Measurements from ENCODE around the gene MBNL3.

MBNL3 gene

GRCh38 chrX:132406106-132406505, 82.7 kb downstream of the MBNL3 start:
- no peak overlapping the region for H3K27ac ChIP-seq (ENCODE audit: low read depth in 2 of 2, low read length in 2 of 2)

GRCh38 chrX:132404266-132404665, 84.6 kb downstream of the MBNL3 start:
- no peak overlapping the region for H3K4me3 ChIP-seq (ENCODE audit: low read length in 2 of 2)

More at GRCh38 chrX:132406106-132406505, 82.7 kb downstream of the MBNL3 start:
- peaks cover 0 to 2% of the 10 kb centered on the region in 2 donors for H3K27me3 ChIP-seq (ENCODE audit: control insufficient read depth in 2 of 2, insufficient read depth in 2 of 2, low read length in 2 of 2)
- no peak overlapping the region for H3K4me3 ChIP-seq (ENCODE audit: low read length in 2 of 2)
- H3K36me3 ChIP-seq (ENCODE audit: control insufficient read depth in 2 of 2, insufficient read depth in 2 of 2, low read length in 2 of 2), result no peaks in the 10 kb centered on the region
- H3K9me3 ChIP-seq (ENCODE audit: control insufficient read depth in 2 of 2, low read length in 2 of 2), result no peaks in the 10 kb centered on the region
- no peaks in the 10 kb centered on the region for H3K4me1 ChIP-seq (ENCODE audit: control insufficient read depth in 2 of 2, insufficient read depth in 2 of 2, low read length in 2 of 2)
- no peak overlapping the region for H3K9ac ChIP-seq (ENCODE audit: low read depth in 1 of 2, low read length in 2 of 2)

GRCh38 chrX:132401935-132402334, 86.9 kb downstream of the MBNL3 start:
- Histone ChIP-seq H3K4me1 (ENCODE audit: control insufficient read depth in 2 of 2, insufficient read depth in 2 of 2, low read length in 2 of 2) (no peaks in the 10 kb centered on the region), H3K27ac (ENCODE audit: low read depth in 2 of 2, low read length in 2 of 2) (no peak overlapping the region), H3K27me3 (ENCODE audit: control insufficient read depth in 2 of 2, insufficient read depth in 2 of 2, low read length in 2 of 2) (peaks cover 0 to 2% of the 10 kb centered on the region in 2 donors), H3K4me3 (ENCODE audit: low read length in 2 of 2) (no peak overlapping the region), H3K36me3 (ENCODE audit: control insufficient read depth in 2 of 2, insufficient read depth in 2 of 2, low read length in 2 of 2) (no peaks in the 10 kb centered on the region), H3K9ac (ENCODE audit: low read depth in 1 of 2, low read length in 2 of 2) (no peak overlapping the region), H3K9me3 (ENCODE audit: control insufficient read depth in 2 of 2, low read length in 2 of 2) (no peaks in the 10 kb centered on the region)

More at GRCh38 chrX:132404266-132404665, 84.6 kb downstream of the MBNL3 start:
- Histone ChIP-seq H3K36me3 (ENCODE audit: control insufficient read depth in 2 of 2, insufficient read depth in 2 of 2, low read length in 2 of 2) (no peaks in the 10 kb centered on the region), H3K27me3 (ENCODE audit: control insufficient read depth in 2 of 2, insufficient read depth in 2 of 2, low read length in 2 of 2) (peaks cover 0 to 2% of the 10 kb centered on the region in 2 donors), H3K9ac (ENCODE audit: low read depth in 1 of 2, low read length in 2 of 2) (no peak overlapping the region), H3K27ac (ENCODE audit: low read depth in 2 of 2, low read length in 2 of 2) (no peak overlapping the region), H3K9me3 (ENCODE audit: control insufficient read depth in 2 of 2, low read length in 2 of 2) (no peaks in the 10 kb centered on the region), H3K4me1 (ENCODE audit: control insufficient read depth in 2 of 2, insufficient read depth in 2 of 2, low read length in 2 of 2) (no peaks in the 10 kb centered on the region)

- Histone ChIP-seq H3K4me1 (ENCODE audit: control insufficient read depth in 2 of 2, insufficient read depth in 2 of 2, low read length in 2 of 2) (no peaks in the 10 kb centered on the region), H3K4me3 (ENCODE audit: low read length in 2 of 2) (no peak overlapping the region), H3K27ac (ENCODE audit: low read depth in 2 of 2, low read length in 2 of 2) (no peak overlapping the region), H3K9ac (ENCODE audit: low read depth in 1 of 2, low read length in 2 of 2) (no peak overlapping the region), H3K36me3 (ENCODE audit: control insufficient read depth in 2 of 2, insufficient read depth in 2 of 2, low read length in 2 of 2) (no peaks in the 10 kb centered on the region), H3K27me3 (ENCODE audit: control insufficient read depth in 2 of 2, insufficient read depth in 2 of 2, low read length in 2 of 2) (peaks cover 0 to 2% of the 10 kb centered on the region in 2 donors), H3K9me3 (ENCODE audit: control insufficient read depth in 2 of 2, low read length in 2 of 2) (no peaks in the 10 kb centered on the region)
Observed at GRCh38 chrX:132400706-132401105, 88.1 kb downstream of the MBNL3 start.

GRCh38 chrX:132395645-132396044, 93.2 kb downstream of the MBNL3 start:
- no peak overlapping the region for H3K9ac ChIP-seq (ENCODE audit: low read depth in 1 of 2, low read length in 2 of 2)
- no peaks in the 10 kb centered on the region for H3K27me3 ChIP-seq (ENCODE audit: control insufficient read depth in 2 of 2, insufficient read depth in 2 of 2, low read length in 2 of 2)
- H3K4me3 ChIP-seq (ENCODE audit: low read length in 2 of 2), result no peak overlapping the region
- H3K9me3 ChIP-seq (ENCODE audit: control insufficient read depth in 2 of 2, low read length in 2 of 2), result no peaks in the 10 kb centered on the region
- H3K4me1 ChIP-seq (ENCODE audit: control insufficient read depth in 2 of 2, insufficient read depth in 2 of 2, low read length in 2 of 2), result no peaks in the 10 kb centered on the region
- no peaks in the 10 kb centered on the region for H3K36me3 ChIP-seq (ENCODE audit: control insufficient read depth in 2 of 2, insufficient read depth in 2 of 2, low read length in 2 of 2)
- H3K27ac ChIP-seq (ENCODE audit: low read depth in 2 of 2, low read length in 2 of 2), result no peak overlapping the region

GRCh38 chrX:132395026-132395425, 93.8 kb downstream of the MBNL3 start:
- Histone ChIP-seq H3K9ac (ENCODE audit: low read depth in 1 of 2, low read length in 2 of 2) (no peak overlapping the region), H3K4me3 (ENCODE audit: low read length in 2 of 2) (no peak overlapping the region), H3K27ac (ENCODE audit: low read depth in 2 of 2, low read length in 2 of 2) (no peak overlapping the region), H3K36me3 (ENCODE audit: control insufficient read depth in 2 of 2, insufficient read depth in 2 of 2, low read length in 2 of 2) (no peaks in the 10 kb centered on the region), H3K4me1 (ENCODE audit: control insufficient read depth in 2 of 2, insufficient read depth in 2 of 2, low read length in 2 of 2) (no peaks in the 10 kb centered on the region), H3K9me3 (ENCODE audit: control insufficient read depth in 2 of 2, low read length in 2 of 2) (no peaks in the 10 kb centered on the region), H3K27me3 (ENCODE audit: control insufficient read depth in 2 of 2, insufficient read depth in 2 of 2, low read length in 2 of 2) (no peaks in the 10 kb centered on the region)

- no peaks in the 10 kb centered on the region for H3K4me1 ChIP-seq (ENCODE audit: control insufficient read depth in 2 of 2, insufficient read depth in 2 of 2, low read length in 2 of 2)
- H3K27me3 ChIP-seq (ENCODE audit: control insufficient read depth in 2 of 2, insufficient read depth in 2 of 2, low read length in 2 of 2), result no peaks in the 10 kb centered on the region
- no peak overlapping the region for H3K27ac ChIP-seq (ENCODE audit: low read depth in 2 of 2, low read length in 2 of 2)
- no peak overlapping the region for H3K9ac ChIP-seq (ENCODE audit: low read depth in 1 of 2, low read length in 2 of 2)
- H3K36me3 ChIP-seq (ENCODE audit: control insufficient read depth in 2 of 2, insufficient read depth in 2 of 2, low read length in 2 of 2), result no peaks in the 10 kb centered on the region
- no peak overlapping the region for H3K4me3 ChIP-seq (ENCODE audit: low read length in 2 of 2)
- H3K9me3 ChIP-seq (ENCODE audit: control insufficient read depth in 2 of 2, low read length in 2 of 2), result no peaks in the 10 kb centered on the region
Observed at GRCh38 chrX:132394591-132394990, 94.2 kb downstream of the MBNL3 start.

GRCh38 chrX:132393992-132394391, 94.8 kb downstream of the MBNL3 start:
- no peaks in the 10 kb centered on the region for H3K9me3 ChIP-seq (ENCODE audit: control insufficient read depth in 2 of 2, low read length in 2 of 2)
- no peaks in the 10 kb centered on the region for H3K36me3 ChIP-seq (ENCODE audit: control insufficient read depth in 2 of 2, insufficient read depth in 2 of 2, low read length in 2 of 2)
- H3K4me1 ChIP-seq (ENCODE audit: control insufficient read depth in 2 of 2, insufficient read depth in 2 of 2, low read length in 2 of 2), result no peaks in the 10 kb centered on the region
- no peaks in the 10 kb centered on the region for H3K27me3 ChIP-seq (ENCODE audit: control insufficient read depth in 2 of 2, insufficient read depth in 2 of 2, low read length in 2 of 2)
- no peak overlapping the region for H3K9ac ChIP-seq (ENCODE audit: low read depth in 1 of 2, low read length in 2 of 2)
- no peak overlapping the region for H3K27ac ChIP-seq (ENCODE audit: low read depth in 2 of 2, low read length in 2 of 2)
- H3K4me3 ChIP-seq (ENCODE audit: low read length in 2 of 2), result no peak overlapping the region

- Histone ChIP-seq H3K27me3 (ENCODE audit: control insufficient read depth in 2 of 2, insufficient read depth in 2 of 2, low read length in 2 of 2) (no peaks in the 10 kb centered on the region), H3K36me3 (ENCODE audit: control insufficient read depth in 2 of 2, insufficient read depth in 2 of 2, low read length in 2 of 2) (no peaks in the 10 kb centered on the region), H3K27ac (ENCODE audit: low read depth in 2 of 2, low read length in 2 of 2) (no peak overlapping the region), H3K9ac (ENCODE audit: low read depth in 1 of 2, low read length in 2 of 2) (no peak overlapping the region), H3K9me3 (ENCODE audit: control insufficient read depth in 2 of 2, low read length in 2 of 2) (no peaks in the 10 kb centered on the region), H3K4me3 (ENCODE audit: low read length in 2 of 2) (no peak overlapping the region), H3K4me1 (ENCODE audit: control insufficient read depth in 2 of 2, insufficient read depth in 2 of 2, low read length in 2 of 2) (no peaks in the 10 kb centered on the region)
Observed at GRCh38 chrX:132393485-132393884, 95.4 kb downstream of the MBNL3 start.

- H3K36me3 ChIP-seq (ENCODE audit: control insufficient read depth in 2 of 2, insufficient read depth in 2 of 2, low read length in 2 of 2), result no peaks in the 10 kb centered on the region
- H3K9me3 ChIP-seq (ENCODE audit: control insufficient read depth in 2 of 2, low read length in 2 of 2), result no peaks in the 10 kb centered on the region
- H3K9ac ChIP-seq (ENCODE audit: low read depth in 1 of 2, low read length in 2 of 2), result no peak overlapping the region
- no peaks in the 10 kb centered on the region for H3K4me1 ChIP-seq (ENCODE audit: control insufficient read depth in 2 of 2, insufficient read depth in 2 of 2, low read length in 2 of 2)
- no peak overlapping the region for H3K27ac ChIP-seq (ENCODE audit: low read depth in 2 of 2, low read length in 2 of 2)
- no peak overlapping the region for H3K4me3 ChIP-seq (ENCODE audit: low read length in 2 of 2)
- H3K27me3 ChIP-seq (ENCODE audit: control insufficient read depth in 2 of 2, insufficient read depth in 2 of 2, low read length in 2 of 2), result no peaks in the 10 kb centered on the region
Observed at GRCh38 chrX:132393085-132393484, 95.8 kb downstream of the MBNL3 start.

- H3K9ac ChIP-seq (ENCODE audit: low read depth in 1 of 2, low read length in 2 of 2), result no peak overlapping the region
- no peaks in the 10 kb centered on the region for H3K36me3 ChIP-seq (ENCODE audit: control insufficient read depth in 2 of 2, insufficient read depth in 2 of 2, low read length in 2 of 2)
- no peaks in the 10 kb centered on the region for H3K9me3 ChIP-seq (ENCODE audit: control insufficient read depth in 2 of 2, low read length in 2 of 2)
- peaks cover 0 to 3% of the 10 kb centered on the region in 2 donors for H3K27me3 ChIP-seq (ENCODE audit: control insufficient read depth in 2 of 2, insufficient read depth in 2 of 2, low read length in 2 of 2)
- no peaks in the 10 kb centered on the region for H3K4me1 ChIP-seq (ENCODE audit: control insufficient read depth in 2 of 2, insufficient read depth in 2 of 2, low read length in 2 of 2)
- no peak overlapping the region for H3K4me3 ChIP-seq (ENCODE audit: low read length in 2 of 2)
- H3K27ac ChIP-seq (ENCODE audit: low read depth in 2 of 2, low read length in 2 of 2), result no peak overlapping the region
Observed at GRCh38 chrX:132390792-132391191, 98.0 kb downstream of the MBNL3 start.

Data from mucosa of rectum (tissue), 2 donors.